ENCODE measurements around the gene SYT17. TPM values are rescaled to one million over a fixed set of nuclear protein-coding genes. Genes with fewer than 3 reads are reported as not detected.

Gene SYT17
- total and polyA plus RNA-seq, 2 experiments from 2014 or later, result 6.7 to 6.9 TPM

DNA sequence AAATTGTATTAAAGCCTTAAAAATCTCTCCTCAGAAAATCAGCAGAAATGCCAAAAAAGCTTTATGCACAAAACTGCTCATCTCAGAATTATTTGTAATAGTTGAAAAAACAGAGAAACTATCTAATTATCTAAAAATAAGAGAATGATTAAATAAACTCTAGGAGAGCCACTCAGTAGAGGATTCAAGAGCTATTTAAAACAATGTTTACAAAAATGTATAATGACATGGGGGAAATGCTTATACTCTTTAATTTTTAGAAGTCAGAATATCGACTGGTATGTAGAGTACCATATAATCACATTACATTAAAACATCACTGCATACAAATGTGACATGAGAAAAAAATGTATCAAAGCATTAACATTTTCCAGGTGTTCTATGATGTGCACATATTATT, 129.4 kb downstream of the SYT17 start:
- Histone ChIP-seq H3K27ac (no peak overlapping the region), H2AFZ (no peak overlapping the region), H3K79me2 (no peaks in the 10 kb centered on the region), H3K9me2 (replicated peaks; ENCODE audit: insufficient read depth) (no peaks in the 10 kb centered on the region), H4K20me1 (ENCODE audit: insufficient read depth, poor library complexity, severe bottlenecking) (no peaks in the 10 kb centered on the region), H3K36me3 (replicated peaks; ENCODE audit: insufficient read depth, low read depth) (no peaks in the 10 kb centered on the region), H3K4me1 (ENCODE audit: insufficient read depth) (no peaks in the 10 kb centered on the region), H3K4me3 (no peak overlapping the region), H3K4me2 (no peak overlapping the region), H3K9me3 (ENCODE audit: low read depth) (no peaks in the 10 kb centered on the region), H3K27me3 (peaks cover 3% of the 10 kb centered on the region)
- DNase-seq (ENCODE audit: low spot score), result no peak
- TF ChIP-seq EZH2 (IDR thresholded peaks at IDR 0.05; ENCODE audit: borderline replicate concordance), result no peak
- TF ChIP-seq, protein P1, sequence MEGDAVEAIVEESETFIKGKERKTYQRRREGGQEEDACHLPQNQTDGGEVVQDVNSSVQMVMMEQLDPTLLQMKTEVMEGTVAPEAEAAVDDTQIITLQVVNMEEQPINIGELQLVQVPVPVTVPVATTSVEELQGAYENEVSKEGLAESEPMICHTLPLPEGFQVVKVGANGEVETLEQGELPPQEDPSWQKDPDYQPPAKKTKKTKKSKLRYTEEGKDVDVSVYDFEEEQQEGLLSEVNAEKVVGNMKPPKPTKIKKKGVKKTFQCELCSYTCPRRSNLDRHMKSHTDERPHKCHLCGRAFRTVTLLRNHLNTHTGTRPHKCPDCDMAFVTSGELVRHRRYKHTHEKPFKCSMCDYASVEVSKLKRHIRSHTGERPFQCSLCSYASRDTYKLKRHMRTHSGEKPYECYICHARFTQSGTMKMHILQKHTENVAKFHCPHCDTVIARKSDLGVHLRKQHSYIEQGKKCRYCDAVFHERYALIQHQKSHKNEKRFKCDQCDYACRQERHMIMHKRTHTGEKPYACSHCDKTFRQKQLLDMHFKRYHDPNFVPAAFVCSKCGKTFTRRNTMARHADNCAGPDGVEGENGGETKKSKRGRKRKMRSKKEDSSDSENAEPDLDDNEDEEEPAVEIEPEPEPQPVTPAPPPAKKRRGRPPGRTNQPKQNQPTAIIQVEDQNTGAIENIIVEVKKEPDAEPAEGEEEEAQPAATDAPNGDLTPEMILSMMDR (IDR thresholded peaks at IDR 0.05; ENCODE audit: poor library complexity), result no peak
- TF ChIP-seq EZH2phosphoT487 (IDR thresholded peaks at IDR 0.05; ENCODE audit: low read depth, severe bottlenecking, unreplicated experiment), result no peak
- WGBS (ENCODE audit: low lambda C conversion rate, missing lambda C conversion rate), result 82% methylated on average over 1 of the region's 1 CpG

DNA sequence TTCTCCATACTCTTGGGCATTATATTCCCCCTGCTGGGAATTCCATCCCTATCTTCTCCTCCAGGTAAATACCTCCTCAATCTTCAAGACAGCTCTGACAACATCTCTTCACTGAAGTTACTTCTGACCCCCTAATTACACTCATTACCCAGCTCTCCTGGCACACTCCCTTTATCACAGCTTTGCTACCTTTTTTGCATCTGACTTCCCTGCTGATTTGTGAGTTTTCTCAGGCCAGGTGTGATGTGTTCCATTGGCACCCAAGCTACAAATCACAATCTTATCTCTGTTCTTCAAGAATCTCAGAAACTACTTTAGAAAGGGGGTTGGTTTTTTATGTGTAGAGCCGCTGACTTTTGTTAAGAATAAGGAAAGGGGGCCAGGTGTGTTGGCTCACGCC, 131.5 kb downstream of the SYT17 start:
- H3K9me2 ChIP-seq (replicated peaks; ENCODE audit: insufficient read depth), result no peaks in the 10 kb centered on the region
- H3K36me3 ChIP-seq (replicated peaks; ENCODE audit: insufficient read depth, low read depth), result no peaks in the 10 kb centered on the region

DNA sequence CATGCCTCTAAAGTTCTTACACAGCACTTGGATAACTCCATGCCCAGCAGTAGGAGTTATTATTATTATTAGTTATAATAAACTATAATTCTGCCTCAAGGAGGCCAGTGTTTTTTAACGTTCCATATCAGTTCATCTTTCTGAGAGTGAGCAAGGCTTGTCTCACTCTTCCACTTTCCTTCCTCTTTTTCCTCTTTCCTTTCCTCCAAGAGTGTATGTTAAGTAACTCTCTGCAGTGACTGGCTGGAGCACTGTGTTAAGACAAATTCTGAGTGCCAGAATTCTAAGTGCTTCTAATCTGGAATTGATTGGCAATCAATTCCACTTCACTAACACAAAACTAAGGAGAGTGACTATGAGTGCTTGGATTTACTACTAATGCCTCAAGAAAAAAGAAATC, 133.9 kb downstream of the SYT17 start:
- no peaks in the 10 kb centered on the region for H3K9me3 ChIP-seq (ENCODE audit: low read depth)
- no peaks in the 10 kb centered on the region for H3K4me1 ChIP-seq (ENCODE audit: insufficient read depth)
- H2AFZ ChIP-seq, result no peak overlapping the region
- TF ChIP-seq, protein P1 (IDR thresholded peaks at IDR 0.05; ENCODE audit: poor library complexity), result no peak
- TF ChIP-seq EZH2phosphoT487 (IDR thresholded peaks at IDR 0.05; ENCODE audit: low read depth, severe bottlenecking, unreplicated experiment) (no peak), EZH2 (IDR thresholded peaks at IDR 0.05; ENCODE audit: borderline replicate concordance) (no peak)
- no peak overlapping the region for H3K4me2 ChIP-seq
- no peaks in the 10 kb centered on the region for H3K36me3 ChIP-seq (replicated peaks; ENCODE audit: insufficient read depth, low read depth)
- no peaks in the 10 kb centered on the region for H3K79me2 ChIP-seq
- no peak overlapping the region for H3K27ac ChIP-seq
- H4K20me1 ChIP-seq (ENCODE audit: insufficient read depth, poor library complexity, severe bottlenecking), result no peaks in the 10 kb centered on the region
- DNase-seq (ENCODE audit: low spot score), result no peak
- no peaks in the 10 kb centered on the region for H3K9me2 ChIP-seq (replicated peaks; ENCODE audit: insufficient read depth)
- WGBS (ENCODE audit: low lambda C conversion rate, missing lambda C conversion rate), result 50% methylated on average over 1 of the region's 1 CpG
- no peaks in the 10 kb centered on the region for H3K27me3 ChIP-seq
- no peak overlapping the region for H3K4me3 ChIP-seq

More for the DNA sequence above, 131.5 kb downstream of the SYT17 start:
- no peaks in the 10 kb centered on the region for H4K20me1 ChIP-seq (ENCODE audit: insufficient read depth, poor library complexity, severe bottlenecking)
- no peak for DNase-seq (ENCODE audit: low spot score)
- H3K4me1 ChIP-seq (ENCODE audit: insufficient read depth), result no peaks in the 10 kb centered on the region
- no peak overlapping the region for H3K4me2 ChIP-seq
- no peaks in the 10 kb centered on the region for H3K79me2 ChIP-seq
- WGBS (ENCODE audit: low lambda C conversion rate, missing lambda C conversion rate), result 71% methylated on average over 2 of the region's 2 CpGs
- no peak overlapping the region for H2AFZ ChIP-seq
- no peak for TF ChIP-seq EZH2phosphoT487 (IDR thresholded peaks at IDR 0.05; ENCODE audit: low read depth, severe bottlenecking, unreplicated experiment)
- TF ChIP-seq, protein P1 (IDR thresholded peaks at IDR 0.05; ENCODE audit: poor library complexity), result no peak
- no peak for TF ChIP-seq EZH2 (IDR thresholded peaks at IDR 0.05; ENCODE audit: borderline replicate concordance)
- H3K27ac ChIP-seq, result no peak overlapping the region
- no peaks in the 10 kb centered on the region for H3K9me3 ChIP-seq (ENCODE audit: low read depth)
- H3K4me3 ChIP-seq, result no peak overlapping the region
- H3K27me3 ChIP-seq, result peaks cover 3% of the 10 kb centered on the region

DNA sequence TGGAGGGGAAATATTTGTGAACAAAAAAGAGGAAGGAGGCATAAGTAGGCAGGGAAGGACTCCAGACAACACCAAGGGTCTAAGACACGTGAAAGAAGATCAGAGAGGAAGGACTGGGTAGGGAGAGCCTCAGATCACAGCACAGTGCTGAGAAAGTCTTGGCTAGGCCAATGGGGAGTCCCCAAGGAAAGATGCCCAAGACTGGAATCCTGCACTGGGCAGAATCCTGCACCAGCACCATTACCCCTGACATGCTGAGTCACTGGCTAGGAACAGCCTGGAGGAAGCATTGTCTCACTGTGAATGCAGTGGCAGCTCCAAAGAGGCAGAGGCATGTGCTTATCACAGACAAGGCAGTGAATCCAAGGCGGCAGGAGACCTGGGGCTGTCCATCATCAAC, 136.7 kb downstream of the SYT17 start:
- Histone ChIP-seq H3K27me3 (no peaks in the 10 kb centered on the region), H3K9me2 (replicated peaks; ENCODE audit: insufficient read depth) (no peaks in the 10 kb centered on the region), H4K20me1 (ENCODE audit: insufficient read depth, poor library complexity, severe bottlenecking) (no peaks in the 10 kb centered on the region), H3K79me2 (no peaks in the 10 kb centered on the region), H3K36me3 (replicated peaks; ENCODE audit: insufficient read depth, low read depth) (no peaks in the 10 kb centered on the region), H3K4me2 (no peak overlapping the region), H3K9me3 (ENCODE audit: low read depth) (no peaks in the 10 kb centered on the region), H3K4me3 (no peak overlapping the region), H3K27ac (no peak overlapping the region), H3K4me1 (ENCODE audit: insufficient read depth) (no peaks in the 10 kb centered on the region), H2AFZ (no peak overlapping the region)
- no peak for DNase-seq (ENCODE audit: low spot score)
- TF ChIP-seq EZH2 (IDR thresholded peaks at IDR 0.05; ENCODE audit: borderline replicate concordance) (no peak), EZH2phosphoT487 (IDR thresholded peaks at IDR 0.05; ENCODE audit: low read depth, severe bottlenecking, unreplicated experiment) (no peak)
- TF ChIP-seq, protein P1 (IDR thresholded peaks at IDR 0.05; ENCODE audit: poor library complexity), result no peak
- 43% methylated on average over 2 of the region's 2 CpGs for WGBS (ENCODE audit: low lambda C conversion rate, missing lambda C conversion rate)

Measured in hepatocyte (in vitro differentiated cells).